ENCODE measurements around the gene CD300LG.

The CD300LG gene

GRCh38 chr17:43825567-43825966 is 21.4 kb upstream of the CD300LG start:
- no peaks in the 10 kb centered on the region for H3K4me1 ChIP-seq (ENCODE audit: insufficient read depth, low read length)
- no peaks in the 10 kb centered on the region for H3K27me3 ChIP-seq (ENCODE audit: control insufficient read depth in 1 of 2, insufficient read depth in 2 of 2, low read length in 2 of 2)
- H3K4me3 ChIP-seq (ENCODE audit: low read depth in 1 of 2, low read length in 2 of 2) = no peak overlapping the region
- no peak overlapping the region for H3K27ac ChIP-seq (ENCODE audit: low read depth, low read length)
- no peaks in the 10 kb centered on the region for H3K9me3 ChIP-seq (ENCODE audit: low read length)
- H3K36me3 ChIP-seq (ENCODE audit: insufficient read depth, low read length) = peaks cover 36% of the 10 kb centered on the region
- no peak overlapping the region for H3K9ac ChIP-seq (ENCODE audit: low read length)

- Histone ChIP-seq H3K9me3 (ENCODE audit: low read length) (no peaks in the 10 kb centered on the region), H3K27me3 (ENCODE audit: control insufficient read depth in 1 of 2, insufficient read depth in 2 of 2, low read length in 2 of 2) (no peaks in the 10 kb centered on the region), H3K4me3 (ENCODE audit: low read depth in 1 of 2, low read length in 2 of 2) (no peak overlapping the region), H3K9ac (ENCODE audit: low read length) (no peak overlapping the region), H3K4me1 (ENCODE audit: insufficient read depth, low read length) (no peaks in the 10 kb centered on the region), H3K36me3 (ENCODE audit: insufficient read depth, low read length) (peaks cover 39% of the 10 kb centered on the region), H3K27ac (ENCODE audit: low read depth, low read length) (no peak overlapping the region)
Measured at GRCh38 chr17:43826206-43826605, 20.8 kb upstream of the CD300LG start.

GRCh38 chr17:43827596-43827995 is 19.4 kb upstream of the CD300LG start:
- H3K27me3 ChIP-seq (ENCODE audit: control insufficient read depth in 1 of 2, insufficient read depth in 2 of 2, low read length in 2 of 2) = no peaks in the 10 kb centered on the region
- no peak overlapping the region for H3K4me3 ChIP-seq (ENCODE audit: low read depth in 1 of 2, low read length in 2 of 2)
- H3K9me3 ChIP-seq (ENCODE audit: low read length) = no peaks in the 10 kb centered on the region
- H3K4me1 ChIP-seq (ENCODE audit: insufficient read depth, low read length) = peaks cover 7% of the 10 kb centered on the region
- no peak overlapping the region for H3K27ac ChIP-seq (ENCODE audit: low read depth, low read length)
- peaks cover 39% of the 10 kb centered on the region for H3K36me3 ChIP-seq (ENCODE audit: insufficient read depth, low read length)
- H3K9ac ChIP-seq (ENCODE audit: low read length) = no peak overlapping the region

GRCh38 chr17:43829738-43830137 is 17.2 kb upstream of the CD300LG start:
- Histone ChIP-seq H3K9ac (ENCODE audit: low read length) (no peak overlapping the region), H3K36me3 (ENCODE audit: insufficient read depth, low read length) (peaks cover 39% of the 10 kb centered on the region), H3K4me1 (ENCODE audit: insufficient read depth, low read length) (peaks cover 13% of the 10 kb centered on the region), H3K27me3 (ENCODE audit: control insufficient read depth in 1 of 2, insufficient read depth in 2 of 2, low read length in 2 of 2) (no peaks in the 10 kb centered on the region), H3K9me3 (ENCODE audit: low read length) (no peaks in the 10 kb centered on the region), H3K27ac (ENCODE audit: low read depth, low read length) (no peak overlapping the region), H3K4me3 (ENCODE audit: low read depth in 1 of 2, low read length in 2 of 2) (no peak overlapping the region)

- Histone ChIP-seq H3K4me3 (ENCODE audit: low read depth in 1 of 2, low read length in 2 of 2) (no peak overlapping the region), H3K9ac (ENCODE audit: low read length) (no peak overlapping the region), H3K4me1 (ENCODE audit: insufficient read depth, low read length) (peaks cover 13% of the 10 kb centered on the region), H3K36me3 (ENCODE audit: insufficient read depth, low read length) (peaks cover 31% of the 10 kb centered on the region), H3K9me3 (ENCODE audit: low read length) (no peaks in the 10 kb centered on the region), H3K27ac (ENCODE audit: low read depth, low read length) (no peak overlapping the region), H3K27me3 (ENCODE audit: control insufficient read depth in 1 of 2, insufficient read depth in 2 of 2, low read length in 2 of 2) (no peaks in the 10 kb centered on the region)
Measured at GRCh38 chr17:43830510-43831140, 16.4 kb upstream of the CD300LG start.

- peaks cover 23% of the 10 kb centered on the region for H3K36me3 ChIP-seq (ENCODE audit: insufficient read depth, low read length)
- H3K4me1 ChIP-seq (ENCODE audit: insufficient read depth, low read length) = peaks cover 13% of the 10 kb centered on the region
- no peaks in the 10 kb centered on the region for H3K27me3 ChIP-seq (ENCODE audit: control insufficient read depth in 1 of 2, insufficient read depth in 2 of 2, low read length in 2 of 2)
- no peak overlapping the region for H3K4me3 ChIP-seq (ENCODE audit: low read depth in 1 of 2, low read length in 2 of 2)
- H3K9ac ChIP-seq (ENCODE audit: low read length) = no peak overlapping the region
- no peaks in the 10 kb centered on the region for H3K9me3 ChIP-seq (ENCODE audit: low read length)
- no peak overlapping the region for H3K27ac ChIP-seq (ENCODE audit: low read depth, low read length)
Measured at GRCh38 chr17:43831633-43832032, 15.3 kb upstream of the CD300LG start.

- Histone ChIP-seq H3K4me3 (ENCODE audit: low read depth in 1 of 2, low read length in 2 of 2) (peak overlapping the region; percentile 68 to 72), H3K9me3 (ENCODE audit: low read length) (no peaks in the 10 kb centered on the region), H3K9ac (ENCODE audit: low read length) (no peak overlapping the region), H3K27ac (ENCODE audit: low read depth, low read length) (no peak overlapping the region), H3K27me3 (ENCODE audit: control insufficient read depth in 1 of 2, insufficient read depth in 2 of 2, low read length in 2 of 2) (no peaks in the 10 kb centered on the region), H3K4me1 (ENCODE audit: insufficient read depth, low read length) (peaks cover 13% of the 10 kb centered on the region), H3K36me3 (ENCODE audit: insufficient read depth, low read length) (peaks cover 23% of the 10 kb centered on the region)
Measured at GRCh38 chr17:43832168-43832975, 14.6 kb upstream of the CD300LG start.

- no peak within 1 kb of the TSS for H3K9ac ChIP-seq (ENCODE audit: low read length)
- no peak within 1 kb of the TSS for H3K27ac ChIP-seq (ENCODE audit: low read depth, low read length)
- H3K4me1 ChIP-seq (ENCODE audit: insufficient read depth, low read length) = peaks cover 13% of the 10 kb centered on the region
- H3K9me3 ChIP-seq (ENCODE audit: low read length) = no peaks in the 10 kb centered on the region
- H3K27me3 ChIP-seq (ENCODE audit: control insufficient read depth in 1 of 2, insufficient read depth in 2 of 2, low read length in 2 of 2) = no peaks in the 10 kb centered on the region
- peaks cover 16% of the 10 kb centered on the region for H3K36me3 ChIP-seq (ENCODE audit: insufficient read depth, low read length)
- H3K4me3 ChIP-seq (ENCODE audit: low read depth in 1 of 2, low read length in 2 of 2) = peak within 1 kb of the TSS; percentile 68 to 72
Measured at GRCh38 chr17:43832976-43833829, 13.8 kb upstream of the CD300LG start, which contains the start of gene MPP3. MPP3 (minus strand) TSS chr17:43833146; CDS start chr17:43831906, 1,240 bp downstream.

GRCh38 chr17:43834106-43834505 is 12.9 kb upstream of the CD300LG start:
- no peaks in the 10 kb centered on the region for H3K27me3 ChIP-seq (ENCODE audit: control insufficient read depth in 1 of 2, insufficient read depth in 2 of 2, low read length in 2 of 2)
- H3K4me3 ChIP-seq (ENCODE audit: low read depth in 1 of 2, low read length in 2 of 2) = no peak overlapping the region
- H3K9me3 ChIP-seq (ENCODE audit: low read length) = no peaks in the 10 kb centered on the region
- peaks cover 13% of the 10 kb centered on the region for H3K4me1 ChIP-seq (ENCODE audit: insufficient read depth, low read length)
- H3K27ac ChIP-seq (ENCODE audit: low read depth, low read length) = no peak overlapping the region
- H3K36me3 ChIP-seq (ENCODE audit: insufficient read depth, low read length) = peaks cover 13% of the 10 kb centered on the region
- no peak overlapping the region for H3K9ac ChIP-seq (ENCODE audit: low read length)

GRCh38 chr17:43839670-43840108 is 7.3 kb upstream of the CD300LG start:
- H3K9ac ChIP-seq (ENCODE audit: low read length) = no peak overlapping the region
- no peak overlapping the region for H3K4me3 ChIP-seq (ENCODE audit: low read depth in 1 of 2, low read length in 2 of 2)
- H3K36me3 ChIP-seq (ENCODE audit: insufficient read depth, low read length) = no peaks in the 10 kb centered on the region
- no peaks in the 10 kb centered on the region for H3K9me3 ChIP-seq (ENCODE audit: low read length)
- H3K4me1 ChIP-seq (ENCODE audit: insufficient read depth, low read length) = no peaks in the 10 kb centered on the region
- no peak overlapping the region for H3K27ac ChIP-seq (ENCODE audit: low read depth, low read length)
- H3K27me3 ChIP-seq (ENCODE audit: control insufficient read depth in 1 of 2, insufficient read depth in 2 of 2, low read length in 2 of 2) = peaks cover 0 to 5% of the 10 kb centered on the region in 2 donors

GRCh38 chr17:43840814-43841213 is 6.2 kb upstream of the CD300LG start:
- H3K4me1 ChIP-seq (ENCODE audit: insufficient read depth, low read length) = no peaks in the 10 kb centered on the region
- H3K4me3 ChIP-seq (ENCODE audit: low read depth in 1 of 2, low read length in 2 of 2) = no peak overlapping the region
- peaks cover 0 to 5% of the 10 kb centered on the region in 2 donors for H3K27me3 ChIP-seq (ENCODE audit: control insufficient read depth in 1 of 2, insufficient read depth in 2 of 2, low read length in 2 of 2)
- no peaks in the 10 kb centered on the region for H3K9me3 ChIP-seq (ENCODE audit: low read length)
- H3K9ac ChIP-seq (ENCODE audit: low read length) = no peak overlapping the region
- H3K27ac ChIP-seq (ENCODE audit: low read depth, low read length) = no peak overlapping the region
- no peaks in the 10 kb centered on the region for H3K36me3 ChIP-seq (ENCODE audit: insufficient read depth, low read length)

All from muscle layer of colon (tissue), 2 donors.